HG02943 (cell line): Measurements from ENCODE around the gene HOXA3.

ENCODE experiments used
- ATAC-seq: cut with Tn5 transposase; IDR thresholded peaks from one replicate; pipeline ENCODE4 v1.9.1; 2021; ENCODE audit warnings: mild to moderate bottlenecking, low read depth, moderate library complexity; ENCODE audit not compliant: unreplicated experiment

Gene HOXA3

GRCh38 chr7:27117887-27118491, 34.4 kb downstream of the HOXA3 start:
- ATAC-seq, result no peak

GRCh38 chr7:27116962-27117886, 35.2 kb downstream of the HOXA3 start:
- no peak for ATAC-seq

GRCh38 chr7:27116031-27116961, 36.1 kb downstream of the HOXA3 start:
- ATAC-seq, result no peak

GRCh38 chr7:27115221-27116026, 37.0 kb downstream of the HOXA3 start:
- no peak for ATAC-seq

GRCh38 chr7:27114881-27115220, 37.5 kb downstream of the HOXA3 start:
- no peak for ATAC-seq

GRCh38 chr7:27113991-27114769, 38.2 kb downstream of the HOXA3 start:
- no peak for ATAC-seq

- no peak for ATAC-seq
These were observed 39.1 kb downstream of the HOXA3 start for GRCh38 chr7:27112955-27113949.

GRCh38 chr7:27112361-27112760, 40.0 kb downstream of the HOXA3 start:
- ATAC-seq, result no peak

GRCh38 chr7:27111751-27112277, 40.6 kb downstream of the HOXA3 start:
- ATAC-seq, result no peak

GRCh38 chr7:27111042-27111750, 41.2 kb downstream of the HOXA3 start:
- no peak for ATAC-seq

GRCh38 chr7:27110186-27111031, 42.0 kb downstream of the HOXA3 start:
- ATAC-seq, result no peak

GRCh38 chr7:27109466-27110185, 42.8 kb downstream of the HOXA3 start:
- ATAC-seq, result no peak

- no peak for ATAC-seq
These were observed 43.8 kb downstream of the HOXA3 start for GRCh38 chr7:27108390-27109127.

- ATAC-seq, result no peak
These were observed 44.7 kb downstream of the HOXA3 start for GRCh38 chr7:27107391-27108381.
